SK-N-SH (cell line): ENCODE data around the gene C5orf24. TPM values are rescaled to one million over a fixed set of nuclear protein-coding genes. Genes with fewer than 3 reads are reported as not detected.

Experiments
- CTCF ChIA-PET: fragments of 300-600, 350-600 bp; formaldehyde crosslinking; extraction: SDS; loops from one replicate; lab custom pipeline; 2021; lab: Yijun Ruan, JAX
- POLR2A ChIA-PET: fragments of 350-600 bp; sonication (Branson Sonifier 250); formaldehyde crosslinking; extraction: SDS; loops from one replicate; lab custom pipeline; 2020; ENCODE audit warnings: antibody characterized with exemption, inconsistent platforms; lab: Yijun Ruan, JAX
- DNase-seq: peaks from one replicate; pipeline ENCODE4 v3.0.0; 2012
- H2AFZ ChIP-seq: fragments of 200-600 bp; sonication (generic); 2 replicates; pipeline ENCODE4 v1.8.1; 2016; ENCODE audit warnings: antibody characterized with exemption, mild to moderate bottlenecking, low read depth
- H3F3A ChIP-seq: fragments of 200-600 bp; sonication (generic); replicated peaks from 2 replicates; pipeline ENCODE3; 2016; ENCODE audit warnings: antibody characterized with exemption, mild to moderate bottlenecking; ENCODE audit not compliant: insufficient read depth
- H3K27ac ChIP-seq, 2 experiments: fragments of 200-500 bp in 1 of 2; fragments of 200-600 bp in 1 of 2; sonication (Bioruptor generic) in 1 of 2; sonication (generic), shearing (Covaris generic) in 1 of 2; 2 replicates each; pipeline versions ENCODE4 v1.5.1 to v1.6.1; 2014 to 2016; ENCODE audit warnings: low read depth in 2 of 2, inconsistent platforms in 1 of 2, low read length in 1 of 2, mild to moderate bottlenecking in 1 of 2, mixed read lengths in 1 of 2
- H3K27me3 ChIP-seq: fragments of 200-600 bp; sonication (generic), shearing (Covaris generic); 2 replicates; pipeline ENCODE4 v1.6.1; 2016; ENCODE audit warnings: mixed run types; ENCODE audit not compliant: insufficient read depth
- H3K36me3 ChIP-seq, 2 experiments: fragments of 200-500 bp in 1 of 2; fragments of 200-600 bp in 1 of 2; sonication (Bioruptor generic) in 1 of 2; sonication (generic) in 1 of 2; replicated peaks in 1 of 2; 2 replicates each; pipeline versions ENCODE3 to v1.5.1; 2014 to 2016; ENCODE audit warnings: low read length in 1 of 2, mild to moderate bottlenecking in 1 of 2; ENCODE audit not compliant: insufficient read depth in 2 of 2, control insufficient read depth in 1 of 2
- H3K4me1 ChIP-seq, 2 experiments: fragments of 200-500 bp in 1 of 2; fragments of 200-600 bp in 1 of 2; sonication (Bioruptor generic) in 1 of 2; sonication (generic), shearing (Covaris generic) in 1 of 2; 2 replicates each; pipeline versions ENCODE4 v1.5.1 to v1.6.1; 2014 to 2016; ENCODE audit warnings: low read depth in 1 of 2, low read length in 1 of 2, mixed run types in 1 of 2; ENCODE audit not compliant: insufficient read depth in 2 of 2, control insufficient read depth in 1 of 2
- H3K4me2 ChIP-seq: fragments of 200-600 bp; sonication (generic), shearing (Covaris generic); 2 replicates; pipeline ENCODE4 v1.6.1; 2017; ENCODE audit warnings: mixed run types
- H3K4me3 ChIP-seq, 2 experiments: fragments of 200-500 bp in 1 of 2; fragments of 200-600 bp in 1 of 2; sonication (Bioruptor generic) in 1 of 2; sonication (generic), shearing (Covaris generic) in 1 of 2; 2 replicates each; pipeline versions ENCODE4 v1.5.1 to v1.8.1; 2014 to 2016; ENCODE audit warnings: low read depth in 2 of 2, inconsistent platforms in 1 of 2, low read length in 1 of 2, mild to moderate bottlenecking in 1 of 2, mixed read lengths in 1 of 2, moderate library complexity in 1 of 2
- H3K79me2 ChIP-seq: fragments of 200-600 bp; sonication (generic); 2 replicates; pipeline ENCODE4 v1.8.1; 2017; ENCODE audit warnings: mild to moderate bottlenecking; ENCODE audit not compliant: insufficient read depth
- H3K9ac ChIP-seq: fragments of 200-600 bp; sonication (generic); 2 replicates; pipeline ENCODE4 v1.6.1; 2017; ENCODE audit warnings: mixed run types
- H3K9me2 ChIP-seq: fragments of 200-600 bp; sonication (generic); 2 replicates; pipeline ENCODE4 v1.6.1; 2017; ENCODE audit warnings: mixed run types
- H3K9me3 ChIP-seq: fragments of 200-600 bp; sonication (generic); 2 replicates; pipeline ENCODE4 v1.6.1; 2017; ENCODE audit warnings: mixed run types, mild to moderate bottlenecking, moderate library complexity
- H4K20me1 ChIP-seq: fragments of 200-600 bp; sonication (generic); 2 replicates; pipeline ENCODE4 v1.6.1; 2017; ENCODE audit warnings: mild to moderate bottlenecking, mixed run types; ENCODE audit not compliant: insufficient read depth
- CHD2 ChIP-seq: fragments of 150-350 bp; IDR thresholded peaks from 2 replicates; pipeline ENCODE4 v1.6.1; 2018; ENCODE audit warnings: low read length; ENCODE audit not compliant: partially characterized antibody
- EP300 ChIP-seq, 2 experiments: IDR thresholded peaks; 2 replicates each; pipeline versions ENCODE4 v1.4.0 to v1.6.1; 2012; ENCODE audit warnings: borderline replicate concordance in 1 of 2, low read depth in 1 of 2, low read length in 1 of 2
- FOXM1 ChIP-seq: IDR thresholded peaks from 2 replicates; pipeline ENCODE4 v1.4.0; 2012; ENCODE audit warnings: low read depth, mild to moderate bottlenecking
- GABPA ChIP-seq: IDR thresholded peaks from 2 replicates; pipeline ENCODE4 v1.4.0; 2012; ENCODE audit warnings: low read depth, mild to moderate bottlenecking
- IRF3 ChIP-seq: fragments of 150-350 bp; IDR thresholded peaks from 2 replicates; pipeline ENCODE4 v1.6.1; 2016; ENCODE audit warnings: mild to moderate bottlenecking, low read depth, low read length
- NFIC ChIP-seq: IDR thresholded peaks from 2 replicates; pipeline ENCODE4 v1.4.0; 2012; ENCODE audit warnings: borderline replicate concordance
- PBX3 ChIP-seq: IDR thresholded peaks from 2 replicates; pipeline ENCODE4; 2012
- RAD21 ChIP-seq: IDR thresholded peaks from 2 replicates; pipeline ENCODE4 v1.6.1; 2012; ENCODE audit warnings: mild to moderate bottlenecking, low read length
- SIN3A ChIP-seq: IDR thresholded peaks from 2 replicates; pipeline ENCODE4 v1.6.1; 2012; ENCODE audit warnings: low read depth, mild to moderate bottlenecking, low read length, moderate library complexity, borderline replicate concordance
- SMC3 ChIP-seq: IDR thresholded peaks from 2 replicates; pipeline ENCODE4 v1.6.1; 2012; ENCODE audit warnings: low read depth, low read length, improper control_type of control experiment
- TAF1 ChIP-seq: IDR thresholded peaks from 2 replicates; pipeline ENCODE4 v1.6.1; 2012; ENCODE audit warnings: low read depth, mild to moderate bottlenecking, low read length, moderate library complexity, borderline replicate concordance
- USF2 ChIP-seq: fragments of 150-350 bp; IDR thresholded peaks from 2 replicates; pipeline ENCODE4 v1.6.1; 2017; ENCODE audit warnings: antibody characterized with exemption, low read length, low read depth, borderline replicate concordance
- WGBS: methylation state at CpG from one replicate; pipeline ENCODE4 v1.1.6; 2017; ENCODE audit warnings: low lambda C conversion rate; 5-methylcytosine and 5-hydroxymethylcytosine counted together
- polyA plus RNA-seq, 3 experiments: library from polyadenylated mRNA; depleted of rRNA; stranded (reverse); fragments of >200 nt; gene quantifications; 2 replicates each; pipeline ENCODE4 v1.2.3, GENCODE V29; 2012

Gene C5orf24
- polyA plus RNA-seq, 1 of the 3 experiments (the other 2 are of a cell fraction) = 21.8 TPM

GRCh38 chr5:134905246-134905996, 59.7 kb downstream of the C5orf24 start (continued):
- no peak for TF ChIP-seq CHD2
- no peak for TF ChIP-seq USF2
- TF ChIP-seq EP300 (IDR thresholded peaks at IDR 0.05; ENCODE audit: borderline replicate concordance in 1 of 2, low read depth in 1 of 2, low read length in 1 of 2) = 0 out of 4 replicates have a peak, but pooled peaks of 1 of the 2 experiments have one; percentile 11
- TF ChIP-seq IRF3 = no peak
- no peak for TF ChIP-seq SIN3A
- TF ChIP-seq RAD21 = peak; percentile 71
- TF ChIP-seq GABPA = peak; percentile 52
- TF ChIP-seq SMC3 = peak; percentile 38
- TF ChIP-seq NFIC = no peak

- Histone ChIP-seq H3K4me1 (no peaks in the 10 kb centered on the region), H3K9me3 (no peaks in the 10 kb centered on the region), H4K20me1 (no peaks in the 10 kb centered on the region), H3K27me3 (no peaks in the 10 kb centered on the region), H3K79me2 (peaks cover 10% of the 10 kb centered on the region), H3K36me3 (peaks cover 4 to 7% of the 10 kb centered on the region in 2 experiments), H3K4me2 (no peak overlapping the region), H3K9ac (no peak overlapping the region), H3K27ac (no peak overlapping the region), H3K9me2 (no peaks in the 10 kb centered on the region), H3F3A (peaks cover 17% of the 10 kb centered on the region), H3K4me3 (no peak overlapping the region), H2AFZ (no peak overlapping the region)
- POLR2A ChIA-PET = no interaction called here
- CTCF ChIA-PET = interaction anchor here (0.8 to 2.9 kb wide), 8 partner anchors 10 to 149 kb away, joined by 3 to 16 read pairs (median 4); partner anchors contain the start of genes DDX46 and PITX1
- WGBS = 92% methylated on average over 1 of the region's 1 CpG
- DNase-seq = no peak
- TF ChIP-seq PBX3 (no peak), TAF1 (no peak), FOXM1 (no peak)
- TF ChIP-seq, all 33 proteins: peak for 0
Measured at GRCh38 chr5:134906811-134907210, 61.0 kb downstream of the C5orf24 start.

Other genes starting within 250 kb of the C5orf24 start
- gene SAR1B, start 213.1 kb upstream of the C5orf24 start, polyA plus RNA-seq (2012; rRNA removed) = 14.1 and 20.3 TPM in 2 replicates
- gene SEC24A, start 197.2 kb upstream of the C5orf24 start, polyA plus RNA-seq (2012; rRNA removed) = 7.4 and 9.9 TPM in 2 replicates
- 11.9 and 16.9 TPM in 2 replicates for gene CAMLG, start 107.4 kb upstream of the C5orf24 start, polyA plus RNA-seq (2012; rRNA removed)
- gene DDX46, start 87.2 kb upstream of the C5orf24 start, polyA plus RNA-seq (2012; rRNA removed) = 20.3 and 22.6 TPM in 2 replicates
- 93.9 and 112 TPM in 2 replicates for gene TXNDC15, start 28.4 kb downstream of the C5orf24 start, polyA plus RNA-seq (2012; rRNA removed)
- 5.1 and 6.2 TPM in 2 replicates for gene PCBD2, start 59.2 kb downstream of the C5orf24 start, polyA plus RNA-seq (2012; rRNA removed)
- 0.26 and 0.37 TPM in 2 replicates for gene CATSPER3, start 121.9 kb downstream of the C5orf24 start, polyA plus RNA-seq (2012; rRNA removed)
- gene PITX1, start 188.3 kb downstream of the C5orf24 start, polyA plus RNA-seq (2012; rRNA removed) = not detected in 2 replicates